DOHH2 (cell line): Measurements from ENCODE around the gene PIAS3.

Source experiments
- EZH2phosphoT487 ChIP-seq: fragments of 200-600 bp; sonication (generic); IDR thresholded peaks from 2 replicates; pipeline ENCODE4 v1.6.1; 2017; ENCODE audit warnings: borderline replicate concordance, mild to moderate bottlenecking, antibody characterized with exemption, low read length, moderate library complexity, mixed read lengths
- TF ChIP-seq, protein P1 (sequence below): fragments of 200-600 bp; sonication (generic); IDR thresholded peaks from one replicate; pipeline ENCODE4 v1.5.1; 2014; ENCODE audit warnings: antibody characterized with exemption, mild to moderate bottlenecking, low read depth, low read length; ENCODE audit not compliant: poor library complexity, severe bottlenecking

DNA sequence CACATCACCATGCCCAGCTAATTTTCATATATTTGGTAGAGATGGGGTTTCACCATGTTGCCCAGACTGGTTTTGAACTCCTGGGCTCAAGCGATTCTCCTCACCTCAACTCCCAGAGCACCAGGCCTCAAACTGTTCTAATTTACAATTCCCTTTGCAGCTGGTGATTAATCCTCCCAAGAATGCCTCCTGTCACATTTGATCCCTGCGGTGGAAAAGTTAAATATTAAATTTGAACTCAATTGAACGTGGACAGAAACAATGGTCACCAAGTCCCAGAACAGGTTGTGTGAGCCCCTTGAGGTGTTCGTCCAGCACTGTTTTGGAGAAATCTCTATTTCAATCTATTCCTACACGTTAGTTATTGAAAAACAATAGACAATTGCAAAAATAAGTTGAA, 28.8 kb upstream of the PIAS3 start:
- TF ChIP-seq, protein P1, sequence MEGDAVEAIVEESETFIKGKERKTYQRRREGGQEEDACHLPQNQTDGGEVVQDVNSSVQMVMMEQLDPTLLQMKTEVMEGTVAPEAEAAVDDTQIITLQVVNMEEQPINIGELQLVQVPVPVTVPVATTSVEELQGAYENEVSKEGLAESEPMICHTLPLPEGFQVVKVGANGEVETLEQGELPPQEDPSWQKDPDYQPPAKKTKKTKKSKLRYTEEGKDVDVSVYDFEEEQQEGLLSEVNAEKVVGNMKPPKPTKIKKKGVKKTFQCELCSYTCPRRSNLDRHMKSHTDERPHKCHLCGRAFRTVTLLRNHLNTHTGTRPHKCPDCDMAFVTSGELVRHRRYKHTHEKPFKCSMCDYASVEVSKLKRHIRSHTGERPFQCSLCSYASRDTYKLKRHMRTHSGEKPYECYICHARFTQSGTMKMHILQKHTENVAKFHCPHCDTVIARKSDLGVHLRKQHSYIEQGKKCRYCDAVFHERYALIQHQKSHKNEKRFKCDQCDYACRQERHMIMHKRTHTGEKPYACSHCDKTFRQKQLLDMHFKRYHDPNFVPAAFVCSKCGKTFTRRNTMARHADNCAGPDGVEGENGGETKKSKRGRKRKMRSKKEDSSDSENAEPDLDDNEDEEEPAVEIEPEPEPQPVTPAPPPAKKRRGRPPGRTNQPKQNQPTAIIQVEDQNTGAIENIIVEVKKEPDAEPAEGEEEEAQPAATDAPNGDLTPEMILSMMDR: no peak
- TF ChIP-seq EZH2phosphoT487: no peak
